GM21515 (cell line): Measurements from ENCODE around the gene C4orf50.
"Not testable (repeated sequence)": the region's sequence is repeated elsewhere in the genome, so short reads cannot be mapped to it uniquely, and the experiment has no call there.

Experiments used
- ATAC-seq: cut with Tn5 transposase; IDR thresholded peaks from one replicate; pipeline ENCODE4 v1.9.1; 2021; ENCODE audit not compliant: unreplicated experiment

C4orf50 gene

GRCh38 chr4:5952975-5953951 is 65.0 kb downstream of the C4orf50 start:
- no peak for ATAC-seq

- ATAC-seq: no peak
Observed at GRCh38 chr4:5952286-5952974, 65.8 kb downstream of the C4orf50 start.

DNA sequence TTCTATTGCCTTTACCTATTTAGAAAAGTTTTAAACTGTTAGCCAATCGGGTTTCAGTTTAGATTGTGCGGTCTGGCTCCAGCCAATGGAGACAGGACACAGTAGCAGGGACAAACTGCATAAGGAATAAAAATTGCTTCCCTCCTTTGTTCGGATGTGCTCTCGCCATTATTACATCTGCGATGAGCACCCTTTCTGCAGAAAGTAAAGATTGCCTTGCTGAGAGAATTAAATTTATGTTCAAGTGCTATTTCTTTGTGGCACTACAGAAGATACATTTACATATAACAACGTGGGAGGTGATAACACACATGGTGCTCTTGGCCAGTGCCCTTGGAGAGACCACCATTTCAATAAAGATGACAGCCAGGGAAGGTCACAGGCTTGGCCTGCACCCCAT is 71.6 kb downstream of the C4orf50 start:
- ATAC-seq: not testable (repeated sequence)

GRCh38 chr4:5945936-5946335 is 72.3 kb downstream of the C4orf50 start:
- no peak for ATAC-seq

DNA sequence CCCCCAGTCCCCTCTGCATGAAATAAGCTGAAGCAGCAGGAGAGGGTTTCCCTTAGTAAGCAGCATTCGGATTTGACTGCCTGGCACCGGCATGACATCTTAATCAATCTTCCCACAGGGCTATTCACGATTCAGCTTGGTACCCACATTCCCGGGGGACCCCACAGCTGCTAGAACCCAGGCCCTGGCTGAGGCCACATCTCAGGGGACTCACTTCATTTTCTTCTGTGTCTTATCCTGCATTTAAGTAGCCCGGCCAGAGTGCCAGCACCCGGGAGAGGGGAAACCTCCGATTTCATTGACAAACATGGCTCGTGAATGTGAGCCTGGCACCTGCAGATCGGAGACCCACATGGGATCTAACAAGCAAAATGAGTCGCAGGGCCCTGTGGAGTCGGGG is 73.1 kb downstream of the C4orf50 start:
- no peak for ATAC-seq

- ATAC-seq: no peak
Observed at GRCh38 chr4:5943561-5943960, 74.7 kb downstream of the C4orf50 start.

DNA sequence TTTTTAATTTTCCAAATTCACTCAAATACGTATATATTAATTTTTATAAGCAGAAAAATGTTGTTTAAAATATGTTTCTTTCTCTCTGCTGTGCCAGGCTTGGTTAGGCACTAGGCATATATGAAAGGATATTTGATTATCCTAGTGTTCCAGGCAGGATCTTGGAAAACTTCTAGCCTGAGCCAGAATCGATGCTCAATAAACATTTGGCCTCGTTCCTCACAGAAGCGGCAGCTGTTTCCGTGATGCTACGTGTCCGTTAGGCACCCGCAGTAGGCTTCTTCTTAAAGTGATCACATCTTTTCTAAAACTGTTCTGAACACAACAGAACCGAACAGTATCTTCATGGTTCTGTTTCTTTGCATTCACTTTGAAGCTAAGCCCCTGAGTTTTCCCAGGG is 75.3 kb downstream of the C4orf50 start:
- no peak for ATAC-seq

DNA sequence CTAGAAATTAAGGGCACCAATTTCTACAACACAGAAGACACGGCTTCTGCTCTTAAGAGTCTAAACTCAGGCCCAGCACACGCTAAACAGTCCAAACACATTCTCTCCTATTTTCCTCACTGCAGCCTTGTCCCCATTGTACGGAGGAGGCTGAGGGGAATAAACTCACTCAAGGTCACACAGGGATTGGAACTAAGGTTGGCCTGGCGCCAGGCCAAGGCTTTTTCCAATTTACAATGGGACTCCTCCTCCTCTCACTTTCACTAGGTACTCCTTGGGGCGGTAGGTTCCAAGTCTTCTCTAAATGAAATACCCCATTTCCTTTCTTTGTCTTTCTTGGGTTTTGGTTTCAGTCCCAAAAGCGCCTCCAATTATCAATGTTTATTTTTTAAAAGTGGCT is 76.6 kb downstream of the C4orf50 start:
- no peak for ATAC-seq

GRCh38 chr4:5940470-5941203 is 77.6 kb downstream of the C4orf50 start:
- ATAC-seq: no peak

GRCh38 chr4:5933996-5934831 is 84.0 kb downstream of the C4orf50 start:
- no peak for ATAC-seq

DNA sequence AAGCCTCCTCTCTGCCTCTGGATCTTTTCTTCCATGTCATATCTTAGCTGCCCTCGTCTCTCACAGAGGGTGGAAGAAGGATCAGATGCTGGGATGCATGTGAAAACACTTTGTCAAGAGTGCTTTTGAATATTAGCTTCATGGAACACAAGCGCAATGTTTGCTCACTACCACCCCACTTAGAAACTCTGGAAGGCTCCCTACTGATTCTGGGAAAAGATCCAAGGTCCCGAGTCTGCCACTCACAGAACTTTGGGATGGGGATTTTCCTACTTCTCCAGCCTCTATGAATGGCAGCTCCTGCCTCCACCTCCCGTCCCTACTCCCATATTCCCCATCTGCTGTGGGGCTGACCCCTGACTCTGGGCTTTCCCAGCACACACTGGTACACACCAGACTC is 85.1 kb downstream of the C4orf50 start:
- no peak for ATAC-seq

GRCh38 chr4:5932035-5932568 is 86.1 kb downstream of the C4orf50 start:
- ATAC-seq: no peak

GRCh38 chr4:5931526-5931925 is 86.7 kb downstream of the C4orf50 start:
- ATAC-seq: no peak

- ATAC-seq: no peak
Observed at GRCh38 chr4:5930876-5931275, 87.4 kb downstream of the C4orf50 start.

DNA sequence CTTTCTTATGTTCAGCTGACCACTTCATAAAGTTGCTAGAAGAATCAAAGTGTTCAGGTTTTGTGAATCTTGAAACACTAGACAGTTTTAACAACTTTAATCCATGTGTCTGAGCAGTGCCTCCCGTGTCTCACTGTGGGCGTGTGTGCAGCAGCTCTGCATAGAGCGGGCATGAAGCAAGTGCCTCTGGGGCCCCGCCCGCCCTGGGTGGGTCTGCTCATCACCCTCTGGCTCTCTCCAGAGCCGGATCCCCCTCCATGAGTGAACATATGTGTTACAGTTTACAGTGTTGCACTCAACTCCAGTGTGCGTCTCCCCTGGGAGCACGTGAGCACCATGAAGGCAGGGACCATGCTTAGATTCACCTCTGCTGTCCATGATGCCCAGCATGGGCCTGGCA is 87.8 kb downstream of the C4orf50 start:
- no peak for ATAC-seq

- ATAC-seq: no peak
Observed at GRCh38 chr4:5928844-5929420, 89.3 kb downstream of the C4orf50 start.

- ATAC-seq: no peak
Observed at GRCh38 chr4:5928274-5928673, 90.0 kb downstream of the C4orf50 start.

- no peak for ATAC-seq
Observed at GRCh38 chr4:5927747-5928146, 90.5 kb downstream of the C4orf50 start.

- ATAC-seq: no peak
Observed at GRCh38 chr4:5927116-5927515, 91.1 kb downstream of the C4orf50 start.

DNA sequence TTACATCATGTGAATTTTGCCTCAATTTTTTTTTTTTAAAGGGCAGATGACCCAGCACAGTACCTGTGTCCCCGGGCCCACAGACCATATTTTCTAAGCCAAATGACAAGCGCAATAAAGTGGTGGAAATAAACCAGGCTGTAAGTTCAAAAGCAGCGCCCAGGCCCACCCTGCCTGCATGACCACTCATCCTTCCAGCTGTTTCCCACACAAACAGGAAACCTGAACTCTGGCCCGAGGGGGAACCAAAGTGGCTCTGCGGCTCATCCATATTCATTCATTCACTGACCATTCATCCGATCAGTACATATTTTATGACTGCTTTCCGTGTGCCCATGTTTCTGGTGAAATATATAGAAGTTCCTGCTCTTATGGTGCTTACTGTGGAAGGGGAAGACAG is 91.6 kb downstream of the C4orf50 start:
- no peak for ATAC-seq
